GM23338 (cell line): ENCODE data around the gene NSMCE1. TPM values are rescaled to one million over a fixed set of nuclear protein-coding genes. Genes with fewer than 3 reads are reported as not detected.

ENCODE experiments used
- ATAC-seq: fragments of 200-7000 bp; cut with Tn5 transposase; 3 replicates; pipeline ENCODE4 v1.9.1; 2020
- DNase-seq: peaks from one replicate; pipeline ENCODE4 v3.0.0-alpha.2; 2015; ENCODE audit warnings: low spot score
- H2AFZ ChIP-seq: fragments of 200-600 bp; sonication (generic); 2 replicates; pipeline ENCODE4 v1.8.0; 2016; ENCODE audit warnings: antibody characterized with exemption, mild to moderate bottlenecking, moderate library complexity
- H3F3A ChIP-seq: fragments of 200-600 bp; sonication (generic); replicated peaks from 2 replicates; pipeline ENCODE4 v1.8.0; 2017; ENCODE audit warnings: antibody characterized with exemption, mixed run types, low read depth
- H3K27ac ChIP-seq: fragments of 200-600 bp; sonication (generic); 2 replicates; pipeline ENCODE4 v1.6.1; 2016; ENCODE audit warnings: low read depth
- H3K27me3 ChIP-seq: fragments of 200-600 bp; sonication (generic); 2 replicates; pipeline ENCODE4 v1.8.0; 2016; ENCODE audit warnings: mild to moderate bottlenecking, mixed run types, moderate library complexity; ENCODE audit not compliant: insufficient read depth
- H3K36me3 ChIP-seq: fragments of 200-600 bp; sonication (generic); 2 replicates; pipeline ENCODE4 v1.8.0; 2016; ENCODE audit warnings: mild to moderate bottlenecking; ENCODE audit not compliant: insufficient read depth
- H3K4me1 ChIP-seq: fragments of 200-600 bp; sonication (generic); 2 replicates; pipeline ENCODE4 v1.8.0; 2016; ENCODE audit warnings: mild to moderate bottlenecking, moderate library complexity; ENCODE audit not compliant: insufficient read depth
- H3K4me2 ChIP-seq: fragments of 200-600 bp; sonication (generic); 2 replicates; pipeline ENCODE4 v1.7.1; 2017; ENCODE audit warnings: mixed run types
- H3K4me3 ChIP-seq: fragments of 200-600 bp; sonication (generic); 2 replicates; pipeline ENCODE4 v1.6.1; 2016; ENCODE audit warnings: mixed run types
- H3K79me2 ChIP-seq: fragments of 200-600 bp; sonication (generic); replicated peaks from 2 replicates; pipeline ENCODE4 v1.8.0; 2017; ENCODE audit warnings: mild to moderate bottlenecking; ENCODE audit not compliant: insufficient read depth
- H3K9me2 ChIP-seq: fragments of 200-600 bp; sonication (generic); 2 replicates; pipeline ENCODE4 v1.8.0; 2017; ENCODE audit not compliant: insufficient read depth
- H4K20me1 ChIP-seq: fragments of 200-600 bp; sonication (generic); replicated peaks from 2 replicates; pipeline ENCODE4 v1.8.0; 2017; ENCODE audit warnings: mild to moderate bottlenecking; ENCODE audit not compliant: insufficient read depth
- H3K27ac Mint-ChIP-seq: 2 replicates; pipeline ENCODE4 v1.8.0; 2020; ENCODE audit warnings: inconsistent platforms, mild to moderate bottlenecking, moderate library complexity, mixed read lengths
- H3K27me3 Mint-ChIP-seq: 3 replicates; pipeline ENCODE4 v1.8.0; 2022; ENCODE audit warnings: low read depth, mild to moderate bottlenecking, moderate library complexity, mixed read lengths, inconsistent platforms; ENCODE audit not compliant: insufficient read depth, poor library complexity
- H3K36me3 Mint-ChIP-seq: 3 replicates; pipeline ENCODE4 v1.8.0; 2021; ENCODE audit warnings: low read depth, mild to moderate bottlenecking, inconsistent platforms, moderate library complexity, mixed read lengths
- H3K4me1 Mint-ChIP-seq: 3 replicates; pipeline ENCODE4 v1.8.0; 2020; ENCODE audit warnings: mild to moderate bottlenecking, inconsistent platforms, mixed read lengths
- H3K4me3 Mint-ChIP-seq: 3 replicates; pipeline ENCODE4 v1.8.0; 2021; ENCODE audit warnings: moderate library complexity, mild to moderate bottlenecking, inconsistent platforms, mixed read lengths
- H3K9me3 Mint-ChIP-seq: 3 replicates; pipeline ENCODE4 v1.8.0; 2020; ENCODE audit warnings: moderate library complexity, mild to moderate bottlenecking, inconsistent platforms, mixed read lengths
- CREB1 ChIP-seq: fragments of 250-450 bp; sonication (Bioruptor Pico); IDR thresholded peaks from 2 replicates; pipeline ENCODE4 v1.5.0; 2020; ENCODE audit warnings: low read depth, mild to moderate bottlenecking, moderate library complexity
- EZH2 ChIP-seq: fragments of 200-600 bp; sonication (generic); IDR thresholded peaks from one replicate; pipeline ENCODE4 v1.8.0; 2017; ENCODE audit warnings: antibody characterized with exemption, mild to moderate bottlenecking, low read depth; ENCODE audit not compliant: unreplicated experiment
- EZH2phosphoT487 ChIP-seq: fragments of 200-600 bp; sonication (generic); IDR thresholded peaks from one replicate; pipeline ENCODE4 v1.8.1; 2018; ENCODE audit warnings: antibody characterized with exemption; ENCODE audit not compliant: unreplicated experiment
- JUNB ChIP-seq: IDR thresholded peaks from one replicate; pipeline ENCODE4 v1.6.1; 2016; ENCODE audit warnings: antibody characterized with exemption; ENCODE audit not compliant: unreplicated experiment
- NANOG ChIP-seq: IDR thresholded peaks from 2 replicates; pipeline ENCODE4 v1.6.1; 2016; ENCODE audit warnings: antibody characterized with exemption, borderline replicate concordance
- POLR2AphosphoS5 ChIP-seq: IDR thresholded peaks from 2 replicates; pipeline ENCODE4 v1.6.1; 2016; ENCODE audit warnings: antibody characterized with exemption, low read depth
- STAT1 ChIP-seq: IDR thresholded peaks from one replicate; pipeline ENCODE4 v1.6.1; 2016; ENCODE audit warnings: antibody characterized with exemption; ENCODE audit not compliant: unreplicated experiment
- ZNF114 ChIP-seq: fragments of 250-450 bp; sonication (Bioruptor Pico); IDR thresholded peaks from 2 replicates; pipeline ENCODE4 v1.5.0; 2020; ENCODE audit warnings: mild to moderate bottlenecking, moderate library complexity
- ZNF331 ChIP-seq: fragments of 250-450 bp; sonication (Bioruptor Pico); IDR thresholded peaks from 2 replicates; pipeline ENCODE4 v1.5.0; 2020; ENCODE audit warnings: low read depth, mild to moderate bottlenecking, moderate library complexity
- polyA plus RNA-seq: library from polyadenylated mRNA; unstranded; fragments of >200 nt; fragmentation: Nextera tagmentation; extraction: Ambion mirVana; gene quantifications from 2 replicates; pipeline ENCODE4 v1.2.1, GENCODE V29; 2016
- total RNA-seq: library from RNA; depleted of rRNA; stranded (reverse); fragments of >200 nt; shearing (Covaris generic); gene quantifications from 2 replicates; pipeline ENCODE4 v1.2.3, GENCODE V29; 2014
- TF ChIP-seq, protein P1 (sequence below): IDR thresholded peaks from 2 replicates; pipeline ENCODE4 v1.6.1; 2016; ENCODE audit warnings: antibody characterized with exemption
- TF ChIP-seq, protein P2 (sequence below), 2 experiments: fragments of 200-600 bp in 1 of 2; sonication (generic) in 1 of 2; conservative IDR thresholded peaks; 2 replicates each; pipeline versions ENCODE4 v1.5.1 to v1.6.1; 2016 to 2017; ENCODE audit warnings: antibody characterized with exemption in 2 of 2, low read depth in 2 of 2, mild to moderate bottlenecking in 2 of 2, moderate library complexity in 1 of 2
- TF ChIP-seq, protein P3 (sequence below): IDR thresholded peaks from one replicate; pipeline ENCODE4 v1.6.1; 2018; ENCODE audit warnings: antibody characterized with exemption; ENCODE audit not compliant: unreplicated experiment
- TF ChIP-seq, protein P4 (sequence below): fragments of 250-450 bp; sonication (Bioruptor Pico); IDR thresholded peaks from 2 replicates; pipeline ENCODE4 v1.5.0; 2020; ENCODE audit warnings: mild to moderate bottlenecking, moderate library complexity

NSMCE1 gene
- total and polyA plus RNA-seq, 2 experiments from 2014 or later = 30.6 to 50.8 TPM

DNA sequence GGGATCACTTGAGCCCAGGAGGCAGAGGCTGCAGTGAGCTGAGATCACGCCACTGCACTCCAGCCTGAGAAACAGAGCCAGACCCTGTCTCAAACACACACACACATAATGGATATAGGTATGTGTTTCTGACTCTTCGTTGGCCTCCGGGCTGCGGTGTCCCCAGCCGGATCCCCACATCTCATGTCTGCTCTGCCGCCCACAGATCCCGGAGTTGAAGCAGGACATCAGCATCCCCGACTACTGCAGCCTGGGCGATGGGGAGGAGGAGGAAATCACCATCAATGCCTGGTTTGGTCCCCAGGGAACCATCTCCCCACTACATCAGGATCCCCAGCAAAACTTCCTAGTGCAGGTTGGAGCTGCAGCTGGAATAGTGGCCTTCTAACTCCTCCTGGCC lies 49.8 kb downstream of the NSMCE1 start:
- H3K27ac Mint-ChIP-seq = no peak overlapping the region; the same call in 1 of the 2 replicates
- H3K4me3 ChIP-seq = no peak overlapping the region
- H3K27me3 Mint-ChIP-seq = peaks cover 1% of the 10 kb centered on the region
- no peaks in the 10 kb centered on the region; the same call in 2 of the 3 replicates for H3K4me1 Mint-ChIP-seq
- no peaks in the 10 kb centered on the region for H3F3A ChIP-seq
- H3K4me2 ChIP-seq = no peak overlapping the region
- TF ChIP-seq JUNB = no peak
- no peak for TF ChIP-seq ZNF114
- no peak for TF ChIP-seq ZNF331 (CRISPR knock-in tag)
- TF ChIP-seq EZH2phosphoT487 = no peak
- TF ChIP-seq, protein P1, sequence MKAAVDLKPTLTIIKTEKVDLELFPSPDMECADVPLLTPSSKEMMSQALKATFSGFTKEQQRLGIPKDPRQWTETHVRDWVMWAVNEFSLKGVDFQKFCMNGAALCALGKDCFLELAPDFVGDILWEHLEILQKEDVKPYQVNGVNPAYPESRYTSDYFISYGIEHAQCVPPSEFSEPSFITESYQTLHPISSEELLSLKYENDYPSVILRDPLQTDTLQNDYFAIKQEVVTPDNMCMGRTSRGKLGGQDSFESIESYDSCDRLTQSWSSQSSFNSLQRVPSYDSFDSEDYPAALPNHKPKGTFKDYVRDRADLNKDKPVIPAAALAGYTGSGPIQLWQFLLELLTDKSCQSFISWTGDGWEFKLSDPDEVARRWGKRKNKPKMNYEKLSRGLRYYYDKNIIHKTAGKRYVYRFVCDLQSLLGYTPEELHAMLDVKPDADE = no peak
- TF ChIP-seq STAT1 = no peak
- TF ChIP-seq POLR2AphosphoS5 = no peak
- TF ChIP-seq, protein P2, sequence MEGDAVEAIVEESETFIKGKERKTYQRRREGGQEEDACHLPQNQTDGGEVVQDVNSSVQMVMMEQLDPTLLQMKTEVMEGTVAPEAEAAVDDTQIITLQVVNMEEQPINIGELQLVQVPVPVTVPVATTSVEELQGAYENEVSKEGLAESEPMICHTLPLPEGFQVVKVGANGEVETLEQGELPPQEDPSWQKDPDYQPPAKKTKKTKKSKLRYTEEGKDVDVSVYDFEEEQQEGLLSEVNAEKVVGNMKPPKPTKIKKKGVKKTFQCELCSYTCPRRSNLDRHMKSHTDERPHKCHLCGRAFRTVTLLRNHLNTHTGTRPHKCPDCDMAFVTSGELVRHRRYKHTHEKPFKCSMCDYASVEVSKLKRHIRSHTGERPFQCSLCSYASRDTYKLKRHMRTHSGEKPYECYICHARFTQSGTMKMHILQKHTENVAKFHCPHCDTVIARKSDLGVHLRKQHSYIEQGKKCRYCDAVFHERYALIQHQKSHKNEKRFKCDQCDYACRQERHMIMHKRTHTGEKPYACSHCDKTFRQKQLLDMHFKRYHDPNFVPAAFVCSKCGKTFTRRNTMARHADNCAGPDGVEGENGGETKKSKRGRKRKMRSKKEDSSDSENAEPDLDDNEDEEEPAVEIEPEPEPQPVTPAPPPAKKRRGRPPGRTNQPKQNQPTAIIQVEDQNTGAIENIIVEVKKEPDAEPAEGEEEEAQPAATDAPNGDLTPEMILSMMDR (conservative IDR thresholded peaks at IDR 0.05; ENCODE audit: low read depth in 2 of 2) = no peak
- no peak for TF ChIP-seq CREB1 (CRISPR knock-in tag)
- TF ChIP-seq NANOG = no peak
- TF ChIP-seq, protein P3, sequence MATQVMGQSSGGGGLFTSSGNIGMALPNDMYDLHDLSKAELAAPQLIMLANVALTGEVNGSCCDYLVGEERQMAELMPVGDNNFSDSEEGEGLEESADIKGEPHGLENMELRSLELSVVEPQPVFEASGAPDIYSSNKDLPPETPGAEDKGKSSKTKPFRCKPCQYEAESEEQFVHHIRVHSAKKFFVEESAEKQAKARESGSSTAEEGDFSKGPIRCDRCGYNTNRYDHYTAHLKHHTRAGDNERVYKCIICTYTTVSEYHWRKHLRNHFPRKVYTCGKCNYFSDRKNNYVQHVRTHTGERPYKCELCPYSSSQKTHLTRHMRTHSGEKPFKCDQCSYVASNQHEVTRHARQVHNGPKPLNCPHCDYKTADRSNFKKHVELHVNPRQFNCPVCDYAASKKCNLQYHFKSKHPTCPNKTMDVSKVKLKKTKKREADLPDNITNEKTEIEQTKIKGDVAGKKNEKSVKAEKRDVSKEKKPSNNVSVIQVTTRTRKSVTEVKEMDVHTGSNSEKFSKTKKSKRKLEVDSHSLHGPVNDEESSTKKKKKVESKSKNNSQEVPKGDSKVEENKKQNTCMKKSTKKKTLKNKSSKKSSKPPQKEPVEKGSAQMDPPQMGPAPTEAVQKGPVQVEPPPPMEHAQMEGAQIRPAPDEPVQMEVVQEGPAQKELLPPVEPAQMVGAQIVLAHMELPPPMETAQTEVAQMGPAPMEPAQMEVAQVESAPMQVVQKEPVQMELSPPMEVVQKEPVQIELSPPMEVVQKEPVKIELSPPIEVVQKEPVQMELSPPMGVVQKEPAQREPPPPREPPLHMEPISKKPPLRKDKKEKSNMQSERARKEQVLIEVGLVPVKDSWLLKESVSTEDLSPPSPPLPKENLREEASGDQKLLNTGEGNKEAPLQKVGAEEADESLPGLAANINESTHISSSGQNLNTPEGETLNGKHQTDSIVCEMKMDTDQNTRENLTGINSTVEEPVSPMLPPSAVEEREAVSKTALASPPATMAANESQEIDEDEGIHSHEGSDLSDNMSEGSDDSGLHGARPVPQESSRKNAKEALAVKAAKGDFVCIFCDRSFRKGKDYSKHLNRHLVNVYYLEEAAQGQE = no peak
- TF ChIP-seq EZH2 = no peak
- TF ChIP-seq, protein P4, sequence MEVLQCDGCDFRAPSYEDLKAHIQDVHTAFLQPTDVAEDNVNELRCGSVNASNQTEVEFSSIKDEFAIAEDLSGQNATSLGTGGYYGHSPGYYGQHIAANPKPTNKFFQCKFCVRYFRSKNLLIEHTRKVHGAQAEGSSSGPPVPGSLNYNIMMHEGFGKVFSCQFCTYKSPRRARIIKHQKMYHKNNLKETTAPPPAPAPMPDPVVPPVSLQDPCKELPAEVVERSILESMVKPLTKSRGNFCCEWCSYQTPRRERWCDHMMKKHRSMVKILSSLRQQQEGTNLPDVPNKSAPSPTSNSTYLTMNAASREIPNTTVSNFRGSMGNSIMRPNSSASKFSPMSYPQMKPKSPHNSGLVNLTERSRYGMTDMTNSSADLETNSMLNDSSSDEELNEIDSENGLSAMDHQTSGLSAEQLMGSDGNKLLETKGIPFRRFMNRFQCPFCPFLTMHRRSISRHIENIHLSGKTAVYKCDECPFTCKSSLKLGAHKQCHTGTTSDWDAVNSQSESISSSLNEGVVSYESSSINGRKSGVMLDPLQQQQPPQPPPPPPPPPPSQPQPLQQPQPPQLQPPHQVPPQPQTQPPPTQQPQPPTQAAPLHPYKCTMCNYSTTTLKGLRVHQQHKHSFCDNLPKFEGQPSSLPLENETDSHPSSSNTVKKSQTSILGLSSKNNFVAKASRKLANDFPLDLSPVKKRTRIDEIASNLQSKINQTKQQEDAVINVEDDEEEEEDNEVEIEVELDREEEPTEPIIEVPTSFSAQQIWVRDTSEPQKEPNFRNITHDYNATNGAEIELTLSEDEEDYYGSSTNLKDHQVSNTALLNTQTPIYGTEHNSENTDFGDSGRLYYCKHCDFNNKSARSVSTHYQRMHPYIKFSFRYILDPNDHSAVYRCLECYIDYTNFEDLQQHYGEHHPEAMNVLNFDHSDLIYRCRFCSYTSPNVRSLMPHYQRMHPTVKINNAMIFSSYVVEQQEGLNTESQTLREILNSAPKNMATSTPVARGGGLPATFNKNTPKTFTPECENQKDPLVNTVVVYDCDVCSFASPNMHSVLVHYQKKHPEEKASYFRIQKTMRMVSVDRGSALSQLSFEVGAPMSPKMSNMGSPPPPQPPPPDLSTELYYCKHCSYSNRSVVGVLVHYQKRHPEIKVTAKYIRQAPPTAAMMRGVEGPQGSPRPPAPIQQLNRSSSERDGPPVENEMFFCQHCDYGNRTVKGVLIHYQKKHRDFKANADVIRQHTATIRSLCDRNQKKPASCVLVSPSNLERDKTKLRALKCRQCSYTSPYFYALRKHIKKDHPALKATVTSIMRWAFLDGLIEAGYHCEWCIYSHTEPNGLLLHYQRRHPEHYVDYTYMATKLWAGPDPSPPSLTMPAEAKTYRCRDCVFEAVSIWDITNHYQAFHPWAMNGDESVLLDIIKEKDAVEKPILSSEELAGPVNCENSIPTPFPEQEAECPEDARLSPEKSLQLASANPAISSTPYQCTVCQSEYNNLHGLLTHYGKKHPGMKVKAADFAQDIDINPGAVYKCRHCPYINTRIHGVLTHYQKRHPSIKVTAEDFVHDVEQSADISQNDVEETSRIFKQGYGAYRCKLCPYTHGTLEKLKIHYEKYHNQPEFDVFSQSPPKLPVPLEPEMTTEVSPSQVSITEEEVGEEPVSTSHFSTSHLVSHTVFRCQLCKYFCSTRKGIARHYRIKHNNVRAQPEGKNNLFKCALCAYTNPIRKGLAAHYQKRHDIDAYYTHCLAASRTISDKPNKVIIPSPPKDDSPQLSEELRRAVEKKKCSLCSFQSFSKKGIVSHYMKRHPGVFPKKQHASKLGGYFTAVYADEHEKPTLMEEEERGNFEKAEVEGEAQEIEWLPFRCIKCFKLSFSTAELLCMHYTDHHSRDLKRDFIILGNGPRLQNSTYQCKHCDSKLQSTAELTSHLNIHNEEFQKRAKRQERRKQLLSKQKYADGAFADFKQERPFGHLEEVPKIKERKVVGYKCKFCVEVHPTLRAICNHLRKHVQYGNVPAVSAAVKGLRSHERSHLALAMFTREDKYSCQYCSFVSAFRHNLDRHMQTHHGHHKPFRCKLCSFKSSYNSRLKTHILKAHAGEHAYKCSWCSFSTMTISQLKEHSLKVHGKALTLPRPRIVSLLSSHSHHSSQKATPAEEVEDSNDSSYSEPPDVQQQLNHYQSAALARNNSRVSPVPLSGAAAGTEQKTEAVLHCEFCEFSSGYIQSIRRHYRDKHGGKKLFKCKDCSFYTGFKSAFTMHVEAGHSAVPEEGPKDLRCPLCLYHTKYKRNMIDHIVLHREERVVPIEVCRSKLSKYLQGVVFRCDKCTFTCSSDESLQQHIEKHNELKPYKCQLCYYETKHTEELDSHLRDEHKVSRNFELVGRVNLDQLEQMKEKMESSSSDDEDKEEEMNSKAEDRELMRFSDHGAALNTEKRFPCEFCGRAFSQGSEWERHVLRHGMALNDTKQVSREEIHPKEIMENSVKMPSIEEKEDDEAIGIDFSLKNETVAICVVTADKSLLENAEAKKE (CRISPR knock-in tag) = no peak
- H3K27ac ChIP-seq = no peak overlapping the region
- no peaks in the 10 kb centered on the region for H3K36me3 ChIP-seq
- no peaks in the 10 kb centered on the region for H3K9me2 ChIP-seq
- no peak for ATAC-seq
- no peaks in the 10 kb centered on the region for H4K20me1 ChIP-seq
- no peak overlapping the region for H3K4me3 Mint-ChIP-seq
- H2AFZ ChIP-seq = no peak overlapping the region
- no peaks in the 10 kb centered on the region for H3K4me1 ChIP-seq
- H3K27me3 ChIP-seq = no peaks in the 10 kb centered on the region
- H3K36me3 Mint-ChIP-seq = peaks cover 11% of the 10 kb centered on the region; the same call in 2 of the 3 replicates
- no peaks in the 10 kb centered on the region for H3K79me2 ChIP-seq
- no peak for DNase-seq
- no peaks in the 10 kb centered on the region; the same call in 2 of the 3 replicates for H3K9me3 Mint-ChIP-seq
